Parathyroid adenoma (tissue), 2 donors: ENCODE data around the gene ANKRD9.

ENCODE experiments used
- H2AFZ ChIP-seq: fragments of 300-600 bp; sonication (generic); one replicate; pipeline ENCODE4 v1.7.0; 2017; ENCODE audit warnings: antibody characterized with exemption, mild to moderate bottlenecking
- H3K27ac ChIP-seq: fragments of 300-600 bp; sonication (generic); one replicate; pipeline ENCODE4 v1.7.0; 2017
- H3K27me3 ChIP-seq: fragments of 300-600 bp; sonication (generic); one replicate; pipeline ENCODE4 v1.7.0; 2017; ENCODE audit warnings: low read length; ENCODE audit not compliant: control insufficient read depth, insufficient read depth
- H3K36me3 ChIP-seq: fragments of 300-600 bp; sonication (generic); one replicate; pipeline ENCODE4 v1.7.0; 2017; ENCODE audit warnings: low read length; ENCODE audit not compliant: control insufficient read depth, insufficient read depth
- H3K4me1 ChIP-seq: fragments of 300-600 bp; sonication (generic); one replicate; pipeline ENCODE4 v1.7.0; 2017; ENCODE audit warnings: control low read depth
- H3K4me2 ChIP-seq: fragments of 300-600 bp; sonication (generic); one replicate; pipeline ENCODE4 v1.7.0; 2017; ENCODE audit warnings: low read length
- H3K4me3 ChIP-seq: fragments of 300-600 bp; sonication (generic); one replicate; pipeline ENCODE4 v1.7.0; 2017; ENCODE audit warnings: low read depth, low read length
- H3K79me2 ChIP-seq: fragments of 300-600 bp; sonication (generic); one replicate; pipeline ENCODE4 v1.7.0; 2017; ENCODE audit warnings: control low read depth
- H3K9ac ChIP-seq: fragments of 300-600 bp; sonication (generic); one replicate; pipeline ENCODE4 v1.7.0; 2017; ENCODE audit warnings: mild to moderate bottlenecking
- H3K9me3 ChIP-seq: fragments of 300-600 bp; sonication (generic); one replicate; pipeline ENCODE4 v1.7.0; 2017; ENCODE audit warnings: low read length; ENCODE audit not compliant: control insufficient read depth
- TF ChIP-seq, protein P1 (sequence below): fragments of 300-600 bp; sonication (generic); IDR thresholded peaks from one replicate; pipeline ENCODE4 v1.7.0; 2017; ENCODE audit warnings: antibody characterized with exemption, mild to moderate bottlenecking
- donor health status: primary hyperparathyroidism.

ANKRD9 gene

DNA sequence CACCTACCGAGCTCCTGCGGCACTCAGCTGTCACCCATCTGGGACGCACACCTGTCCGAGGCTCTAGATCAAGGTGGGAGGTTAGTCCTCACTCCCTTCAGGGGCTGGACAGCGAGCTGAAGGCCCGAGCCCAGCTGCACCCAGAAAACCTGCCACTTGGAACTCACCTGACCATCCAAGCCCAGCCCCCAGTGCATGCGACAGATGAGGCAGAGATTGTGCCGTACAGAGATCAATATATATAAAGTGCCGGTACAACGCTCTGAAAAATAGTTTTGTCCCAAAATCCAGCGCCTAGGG is 3.0 kb downstream of the ANKRD9 start:
- H3K4me3 ChIP-seq, result no peak overlapping the region
- no peaks in the 10 kb centered on the region for H3K9me3 ChIP-seq
- no peaks in the 10 kb centered on the region for H3K27me3 ChIP-seq
- H3K27ac ChIP-seq, result no peak overlapping the region
- H3K36me3 ChIP-seq, result no peaks in the 10 kb centered on the region
- no peaks in the 10 kb centered on the region for H3K79me2 ChIP-seq
- no peak overlapping the region for H2AFZ ChIP-seq
- no peak overlapping the region for H3K9ac ChIP-seq
- TF ChIP-seq, protein P1, sequence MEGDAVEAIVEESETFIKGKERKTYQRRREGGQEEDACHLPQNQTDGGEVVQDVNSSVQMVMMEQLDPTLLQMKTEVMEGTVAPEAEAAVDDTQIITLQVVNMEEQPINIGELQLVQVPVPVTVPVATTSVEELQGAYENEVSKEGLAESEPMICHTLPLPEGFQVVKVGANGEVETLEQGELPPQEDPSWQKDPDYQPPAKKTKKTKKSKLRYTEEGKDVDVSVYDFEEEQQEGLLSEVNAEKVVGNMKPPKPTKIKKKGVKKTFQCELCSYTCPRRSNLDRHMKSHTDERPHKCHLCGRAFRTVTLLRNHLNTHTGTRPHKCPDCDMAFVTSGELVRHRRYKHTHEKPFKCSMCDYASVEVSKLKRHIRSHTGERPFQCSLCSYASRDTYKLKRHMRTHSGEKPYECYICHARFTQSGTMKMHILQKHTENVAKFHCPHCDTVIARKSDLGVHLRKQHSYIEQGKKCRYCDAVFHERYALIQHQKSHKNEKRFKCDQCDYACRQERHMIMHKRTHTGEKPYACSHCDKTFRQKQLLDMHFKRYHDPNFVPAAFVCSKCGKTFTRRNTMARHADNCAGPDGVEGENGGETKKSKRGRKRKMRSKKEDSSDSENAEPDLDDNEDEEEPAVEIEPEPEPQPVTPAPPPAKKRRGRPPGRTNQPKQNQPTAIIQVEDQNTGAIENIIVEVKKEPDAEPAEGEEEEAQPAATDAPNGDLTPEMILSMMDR, result no peak
- H3K4me2 ChIP-seq, result no peak overlapping the region
- peaks cover 9% of the 10 kb centered on the region for H3K4me1 ChIP-seq

DNA sequence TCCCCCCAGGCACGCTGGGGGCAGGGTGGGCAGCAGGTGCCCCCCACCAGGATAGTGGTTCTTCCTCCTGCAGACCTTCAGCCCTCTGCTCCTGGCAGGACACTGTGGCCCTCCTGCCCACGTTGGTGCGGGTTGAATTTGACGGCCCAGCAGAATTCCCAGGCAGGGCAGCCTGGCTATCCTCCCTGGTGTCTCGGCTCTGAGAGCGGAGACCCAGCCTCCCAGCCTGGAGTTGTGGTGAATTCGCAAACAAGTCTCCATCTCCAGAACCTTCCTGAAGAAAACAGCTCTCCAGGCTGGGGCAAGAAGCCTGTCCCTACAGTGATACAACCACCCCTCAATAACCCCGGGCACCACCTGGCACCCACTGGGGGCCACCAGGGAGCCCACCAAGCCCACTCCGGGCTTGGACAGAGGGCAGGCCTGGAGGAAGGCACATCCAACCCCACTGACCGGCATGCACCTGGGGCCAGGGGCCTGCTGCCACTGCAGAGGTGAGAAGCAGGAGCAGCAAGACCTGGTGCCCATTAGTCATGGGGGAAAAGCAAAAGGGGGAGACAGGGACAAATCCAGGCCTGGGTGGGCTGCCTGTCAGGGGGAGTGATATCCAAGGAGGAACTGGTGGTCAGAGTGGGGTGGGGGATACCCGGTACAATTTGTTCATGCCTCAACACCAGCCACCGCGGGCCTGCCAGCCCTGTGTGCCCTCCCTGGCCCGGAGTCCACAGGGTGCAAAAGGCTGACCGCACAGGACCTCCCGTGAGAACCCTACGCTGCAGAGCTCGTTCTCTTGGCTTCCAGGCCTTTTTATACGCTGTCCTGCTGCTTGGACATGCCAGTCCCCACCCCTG is 3.6 kb downstream of the ANKRD9 start:
- no peak overlapping the region for H3K27ac ChIP-seq
- H3K36me3 ChIP-seq, result no peaks in the 10 kb centered on the region
- no peak overlapping the region for H3K9ac ChIP-seq
- H2AFZ ChIP-seq, result no peak overlapping the region
- H3K4me1 ChIP-seq, result peaks cover 6% of the 10 kb centered on the region
- TF ChIP-seq, protein P1, result no peak
- no peak overlapping the region for H3K4me3 ChIP-seq
- H3K9me3 ChIP-seq, result no peaks in the 10 kb centered on the region
- H3K79me2 ChIP-seq, result no peaks in the 10 kb centered on the region
- H3K4me2 ChIP-seq, result no peak overlapping the region
- no peaks in the 10 kb centered on the region for H3K27me3 ChIP-seq

GRCh38 chr14:102505000-102505619 is 4.5 kb downstream of the ANKRD9 start:
- Histone ChIP-seq H3K4me2 (no peak overlapping the region), H3K79me2 (no peaks in the 10 kb centered on the region), H3K9ac (no peak overlapping the region), H3K27ac (no peak overlapping the region), H3K9me3 (no peaks in the 10 kb centered on the region), H2AFZ (no peak overlapping the region), H3K4me1 (peaks cover under 1% of the 10 kb centered on the region), H3K27me3 (no peaks in the 10 kb centered on the region), H3K36me3 (no peaks in the 10 kb centered on the region), H3K4me3 (no peak overlapping the region)
- TF ChIP-seq, protein P1, result no peak

GRCh38 chr14:102504328-102504999 is 5.1 kb downstream of the ANKRD9 start:
- Histone ChIP-seq H3K4me3 (no peak overlapping the region), H3K27me3 (no peaks in the 10 kb centered on the region), H3K79me2 (no peaks in the 10 kb centered on the region), H3K4me2 (no peak overlapping the region), H3K9ac (no peak overlapping the region), H3K4me1 (no peaks in the 10 kb centered on the region), H3K9me3 (no peaks in the 10 kb centered on the region), H3K27ac (no peak overlapping the region), H2AFZ (no peak overlapping the region), H3K36me3 (no peaks in the 10 kb centered on the region)
- TF ChIP-seq, protein P1, result no peak
